ENCODE data around the gene LILRA5. TPM values are rescaled to one million over a fixed set of nuclear protein-coding genes. Genes with fewer than 3 reads are reported as not detected.
"Not testable (repeated sequence)": the region's sequence is repeated elsewhere in the genome, so short reads cannot be mapped to it uniquely, and the experiment has no call there.

The LILRA5 gene
- total RNA-seq, 1 donor from 2014 or later = 0.64 TPM

DNA sequence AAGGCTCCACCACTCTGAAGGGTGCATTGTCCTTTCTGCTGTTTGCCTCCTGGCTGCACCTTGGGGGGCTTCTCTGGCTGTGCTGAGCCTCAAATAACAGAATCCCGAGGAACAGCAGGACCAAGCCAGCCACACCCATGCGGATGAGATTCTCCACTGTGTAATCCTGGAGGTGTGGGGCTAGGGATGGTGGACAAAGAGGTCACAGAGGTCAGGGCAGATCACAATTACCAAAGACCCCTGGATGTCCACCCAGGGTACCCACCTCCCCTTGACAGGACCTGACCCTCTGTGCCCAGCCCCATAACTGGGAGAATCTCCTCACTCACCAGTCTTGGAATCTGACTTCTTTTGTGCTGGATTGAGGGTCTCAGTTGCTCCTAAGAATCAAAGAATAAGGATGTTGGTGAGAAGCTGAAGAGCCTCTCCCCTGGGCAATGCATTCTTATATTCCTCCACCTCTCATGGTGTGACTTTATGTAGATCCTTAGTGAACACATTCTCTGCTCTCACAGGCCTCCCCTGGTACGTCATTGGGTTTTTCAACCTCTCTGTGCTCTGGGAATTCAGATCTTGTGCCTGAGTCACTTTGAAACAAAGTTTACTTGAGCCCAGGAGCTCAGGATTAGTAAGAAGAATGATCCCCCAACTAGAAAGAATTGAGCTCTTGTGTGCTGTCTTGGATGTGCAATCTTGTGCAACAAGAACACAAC, 20.8 kb upstream of the LILRA5 start:
- no peak for ATAC-seq

DNA sequence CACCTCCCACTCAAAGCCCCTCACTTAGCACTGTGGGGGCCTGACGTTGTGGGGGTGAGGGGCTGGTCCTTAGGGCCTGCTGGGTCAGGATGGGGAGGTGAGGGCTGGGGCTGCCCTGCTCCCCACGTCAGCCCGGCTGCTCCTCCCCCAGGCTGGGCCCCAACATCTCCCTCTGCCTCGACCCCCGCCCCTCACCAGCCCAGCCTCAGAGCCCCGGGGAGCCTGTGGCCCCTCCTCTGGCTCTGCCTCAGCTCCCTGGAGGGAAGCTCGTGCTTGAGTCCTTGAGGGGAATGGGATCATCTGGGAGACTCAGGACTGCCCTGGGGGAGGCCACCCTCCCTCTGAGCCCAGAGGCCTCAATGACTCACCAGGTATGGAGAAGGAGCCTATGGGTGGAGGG, 19.2 kb upstream of the LILRA5 start:
- ATAC-seq = no peak

DNA sequence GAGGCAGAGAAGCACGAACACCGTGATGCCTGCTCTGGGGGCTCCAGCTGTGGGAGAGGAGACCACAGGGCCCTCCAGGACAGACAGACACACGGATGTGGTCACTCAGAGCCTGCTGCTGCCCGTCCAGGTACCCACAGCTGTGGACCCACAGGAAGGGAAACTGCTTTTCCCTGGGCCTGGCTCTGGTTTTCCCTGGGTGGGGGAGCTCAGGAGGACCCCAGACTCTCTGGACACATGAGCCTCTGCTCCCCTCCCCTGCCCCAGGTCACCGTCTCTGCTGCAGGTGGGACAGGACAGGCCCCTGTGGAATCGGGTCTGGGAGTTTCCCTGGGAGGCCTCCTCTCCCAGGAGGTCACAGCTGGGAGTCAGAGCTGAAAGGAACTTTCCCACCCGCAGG, 18.7 kb upstream of the LILRA5 start:
- ATAC-seq = no peak

DNA sequence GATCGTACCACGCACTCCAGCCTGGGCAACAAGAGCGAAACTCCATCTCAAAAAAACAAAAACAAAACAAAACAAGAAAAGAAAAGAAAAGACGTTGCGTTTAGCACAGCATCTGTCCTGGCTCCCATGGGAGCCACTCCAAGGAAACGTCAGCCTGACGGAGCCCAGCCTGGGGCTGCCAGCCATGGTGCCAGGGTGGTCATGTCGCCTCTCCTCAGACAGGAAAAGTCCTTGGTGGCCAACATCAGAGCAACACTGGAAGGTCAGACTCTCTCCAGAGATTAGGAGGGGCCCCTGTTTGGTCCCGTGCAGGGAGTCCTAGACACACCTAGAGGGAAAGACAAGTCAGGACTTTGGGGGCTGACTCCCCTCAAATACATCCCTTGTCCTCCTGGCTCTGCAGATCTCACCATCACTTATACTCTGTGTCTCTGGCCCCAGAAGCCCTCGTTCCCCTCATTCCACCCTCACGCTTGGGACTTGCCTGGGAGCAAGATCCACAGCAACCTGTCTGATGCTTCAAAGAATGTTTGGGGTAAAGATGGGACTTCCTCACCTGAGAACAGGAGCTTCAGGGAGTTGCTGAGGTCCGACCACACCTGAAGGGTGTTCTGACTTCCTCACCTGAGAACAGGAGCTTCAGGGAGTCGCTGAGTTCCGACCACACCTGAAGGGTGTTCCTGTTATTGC, 16.7 kb upstream of the LILRA5 start:
- no peak for ATAC-seq

DNA sequence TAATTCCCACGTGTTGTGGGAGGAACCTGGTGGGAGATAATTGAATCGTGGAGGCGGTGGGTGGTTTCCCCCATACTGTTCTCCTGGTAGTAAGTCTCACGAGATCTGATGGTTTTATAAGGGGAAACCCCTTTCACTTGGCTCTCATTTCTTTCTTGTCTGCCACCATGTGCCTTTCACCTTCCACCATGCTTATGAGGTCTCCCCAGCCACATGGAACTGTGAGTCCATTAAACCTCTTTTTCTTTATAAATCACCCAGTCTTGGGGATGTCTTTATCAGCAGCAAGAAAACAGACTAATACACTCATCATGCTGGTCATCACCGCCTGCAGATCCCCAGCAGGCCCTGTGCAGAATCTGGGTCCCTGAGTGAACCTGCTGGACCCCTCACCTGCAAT, 15.8 kb upstream of the LILRA5 start:
- ATAC-seq = not testable (repeated sequence)

DNA sequence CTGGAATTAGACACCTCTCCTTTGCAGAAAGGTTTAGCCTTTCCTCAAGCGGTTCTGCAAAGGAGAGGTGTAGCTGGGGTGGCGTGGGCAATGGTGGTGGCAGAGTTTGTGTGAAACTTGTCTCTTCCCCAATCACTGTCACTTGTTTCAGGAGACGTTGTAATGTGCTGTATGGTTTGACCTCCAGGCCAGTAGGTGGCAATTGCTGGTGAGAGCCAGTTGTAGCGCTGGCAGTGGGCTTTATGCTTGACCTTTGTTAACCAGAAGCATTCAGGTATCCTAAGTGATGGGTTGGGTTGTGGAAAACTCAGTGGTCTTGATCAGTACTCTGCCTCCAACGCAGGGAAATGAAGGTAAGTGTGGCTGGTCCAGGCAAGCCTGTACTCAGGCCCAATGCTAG, 12.7 kb upstream of the LILRA5 start:
- ATAC-seq = no peak

DNA sequence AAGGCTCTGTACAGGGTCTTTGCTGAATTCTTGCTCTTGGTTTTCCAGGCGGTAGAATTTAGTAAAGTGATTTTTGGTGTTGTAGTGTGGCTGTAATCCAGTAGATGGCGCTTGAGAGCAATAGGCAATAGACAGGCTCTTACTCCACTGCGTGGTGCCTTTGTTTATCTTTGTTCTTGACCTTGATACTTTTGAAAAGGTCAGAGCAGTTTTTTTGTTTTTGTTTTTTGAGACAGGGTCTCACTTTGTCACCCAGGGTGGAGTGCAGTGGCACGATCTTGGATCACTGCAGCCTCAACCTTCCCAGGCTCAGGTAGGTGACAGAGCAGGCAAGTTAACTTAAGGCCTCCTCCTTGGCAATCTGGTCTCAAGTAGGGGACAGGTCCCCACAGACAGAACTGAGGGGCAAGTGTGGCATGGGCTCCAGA, 12.2 kb upstream of the LILRA5 start:
- ATAC-seq = peak; percentile 57

DNA sequence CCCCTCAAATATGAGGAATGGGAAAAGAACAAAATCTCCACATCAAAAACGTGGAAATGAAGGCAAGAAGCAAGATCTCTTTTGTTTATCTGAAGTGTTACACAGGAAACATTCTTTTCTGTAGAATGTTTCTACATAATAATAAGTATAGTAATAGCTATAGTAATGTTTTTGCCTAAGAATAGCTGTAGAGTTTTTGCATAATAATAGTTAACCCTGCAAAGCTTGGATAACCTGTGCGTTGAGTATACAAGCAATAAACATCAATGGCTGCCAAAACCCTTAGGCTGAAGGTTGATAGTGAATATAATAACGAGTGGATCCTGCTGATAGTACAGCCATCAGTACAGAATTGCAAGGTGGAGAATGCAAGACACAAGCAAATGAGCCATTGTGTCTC, 11.1 kb upstream of the LILRA5 start:
- ATAC-seq = no peak

DNA sequence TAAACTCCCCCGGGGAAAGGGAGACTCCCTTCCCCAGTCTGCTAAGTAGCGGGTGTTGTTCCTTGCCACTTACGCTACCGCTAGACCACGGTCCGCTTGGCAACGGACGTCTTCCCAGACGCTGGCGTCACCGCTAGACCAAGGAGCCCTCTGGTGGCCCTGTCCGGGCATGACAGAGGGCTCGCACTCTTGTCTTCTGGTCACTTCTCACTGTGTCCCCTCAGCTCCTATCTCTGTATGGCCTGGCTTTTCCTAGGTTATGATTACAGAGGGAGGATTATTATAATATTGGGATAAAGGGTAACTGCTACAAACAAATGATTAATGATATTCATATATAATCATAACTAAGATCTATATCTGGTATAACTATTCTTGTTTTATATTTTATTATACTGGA, 10.0 kb upstream of the LILRA5 start:
- ATAC-seq = not testable (repeated sequence)

DNA sequence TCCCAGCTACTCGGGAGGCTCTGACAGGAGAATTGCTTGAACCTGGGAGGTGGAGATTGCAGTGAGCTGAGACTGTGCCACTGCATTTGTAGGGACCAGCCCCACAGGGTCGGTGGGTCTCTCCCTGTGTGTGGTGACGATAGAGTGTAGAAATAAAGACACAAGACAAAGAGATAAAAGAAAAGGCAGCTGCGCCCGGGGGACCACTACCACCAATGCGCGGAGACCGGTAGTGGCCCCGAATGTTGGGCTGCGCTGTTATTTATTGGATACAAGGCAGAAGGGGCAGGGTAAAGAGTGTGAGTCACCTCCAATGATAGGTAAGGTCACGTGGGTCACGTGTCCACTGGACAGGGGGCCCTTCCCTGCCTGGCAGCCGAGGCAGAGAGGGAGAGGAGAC, 9.3 kb upstream of the LILRA5 start:
- ATAC-seq = not testable (repeated sequence)

DNA sequence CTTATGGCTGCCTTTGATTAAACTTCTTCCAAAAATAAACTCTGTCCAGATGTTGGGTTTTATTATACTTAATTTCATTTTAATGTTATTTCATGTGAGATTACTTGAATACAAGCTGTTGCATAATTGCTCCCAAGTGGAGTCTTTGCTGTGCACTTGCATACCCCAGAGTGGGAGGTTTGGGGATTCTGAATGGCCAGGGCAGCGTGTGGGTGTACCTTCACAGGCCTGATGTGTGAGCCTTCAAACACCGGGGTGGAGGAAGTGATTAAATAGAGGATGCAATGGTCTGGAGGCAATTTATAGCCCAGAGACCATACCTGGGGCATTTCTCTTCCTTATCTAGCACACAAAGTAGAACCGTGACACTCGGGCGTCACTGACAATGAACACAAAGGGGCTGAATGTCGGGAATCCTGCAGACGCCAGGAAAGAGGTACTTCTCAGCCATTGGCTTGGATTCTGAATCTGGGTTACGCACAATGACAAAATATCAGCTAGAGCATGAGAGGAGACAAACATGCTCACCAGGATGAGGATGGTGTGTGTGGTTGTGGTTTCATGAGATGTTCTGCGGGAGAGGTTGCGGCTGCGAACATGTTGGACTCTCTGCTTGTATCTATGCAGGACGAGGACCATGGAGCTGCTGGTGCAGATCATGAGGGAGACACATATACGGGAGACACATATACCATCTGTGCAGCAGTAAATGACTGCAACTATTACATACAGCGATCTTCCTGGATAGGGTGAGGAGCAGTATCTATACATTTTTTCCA, 7.1 kb upstream of the LILRA5 start:
- no peak for ATAC-seq

DNA sequence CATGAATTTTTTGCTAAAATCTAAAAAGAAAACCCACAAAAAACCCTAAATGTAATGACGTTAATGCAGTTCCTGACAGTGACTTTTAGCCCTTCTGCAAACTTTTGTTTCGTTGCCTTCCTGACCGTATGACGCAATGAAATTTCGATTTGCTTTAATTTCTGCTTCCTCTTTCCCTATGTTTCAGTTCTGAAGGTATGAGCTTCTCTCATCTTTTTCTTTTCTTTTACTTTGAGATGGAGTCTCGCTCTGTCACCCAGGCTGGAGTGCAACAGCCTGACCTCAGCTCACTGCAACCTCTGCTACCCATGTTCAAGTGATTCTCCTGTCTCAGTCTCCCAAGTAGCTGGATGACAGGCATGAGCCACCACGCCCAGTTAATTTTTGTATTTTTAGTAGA, 6.1 kb upstream of the LILRA5 start:
- no peak for ATAC-seq

DNA sequence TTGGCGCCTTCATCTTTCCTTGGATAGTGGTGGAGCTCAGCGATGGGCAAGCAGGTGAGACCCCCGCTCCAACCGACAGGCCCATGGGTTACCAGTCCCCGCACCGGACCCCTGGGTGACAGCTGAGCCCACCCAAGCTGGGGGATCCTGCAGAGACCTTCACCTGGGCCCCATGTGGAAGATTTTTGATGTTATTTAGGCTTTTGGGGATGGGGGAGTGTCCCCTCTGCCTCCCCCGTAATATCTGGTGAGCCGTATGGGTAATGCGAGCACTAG, 4.9 kb upstream of the LILRA5 start:
- no peak for ATAC-seq

DNA sequence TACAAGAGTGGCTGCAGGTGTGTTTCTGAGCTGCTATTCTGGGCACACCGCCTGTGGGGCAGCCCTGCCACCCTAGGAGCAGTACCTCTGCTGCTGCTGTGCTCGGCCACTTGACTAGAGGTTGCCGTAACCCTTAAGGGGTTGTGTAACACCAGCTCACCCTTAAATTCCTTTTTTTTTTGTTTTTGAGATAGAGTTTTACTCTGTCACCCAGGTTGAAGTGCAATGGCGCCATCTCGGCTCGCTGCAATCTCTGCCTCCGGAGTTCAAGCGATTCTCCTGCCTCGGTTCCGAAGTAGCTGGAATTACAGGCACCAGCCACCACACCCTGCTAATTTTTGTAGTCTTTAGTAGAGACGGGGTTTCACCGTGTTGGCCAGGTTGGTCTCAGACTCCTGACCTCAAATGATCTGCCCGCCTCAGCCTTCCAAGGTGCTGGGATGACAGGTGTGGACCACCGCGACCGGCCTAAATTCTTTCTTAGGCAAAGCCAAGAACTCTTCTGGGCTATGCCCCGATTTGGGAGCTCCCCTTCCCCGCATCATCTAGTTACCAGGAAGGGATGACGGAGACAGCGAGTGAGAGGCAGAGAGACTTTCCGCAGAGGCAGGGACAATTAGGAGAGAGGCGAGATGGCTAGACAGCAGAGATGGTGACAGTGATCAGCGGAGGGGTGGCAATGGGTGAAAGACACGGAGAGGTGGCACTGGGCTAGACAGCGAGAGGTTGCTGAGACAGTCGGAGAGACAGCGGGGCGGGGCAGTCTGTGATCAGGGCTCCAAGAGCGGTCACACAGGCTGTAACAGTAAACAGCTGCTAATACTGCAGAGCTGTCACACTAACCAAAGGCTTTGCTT, 4.4 kb upstream of the LILRA5 start:
- no peak for ATAC-seq

DNA sequence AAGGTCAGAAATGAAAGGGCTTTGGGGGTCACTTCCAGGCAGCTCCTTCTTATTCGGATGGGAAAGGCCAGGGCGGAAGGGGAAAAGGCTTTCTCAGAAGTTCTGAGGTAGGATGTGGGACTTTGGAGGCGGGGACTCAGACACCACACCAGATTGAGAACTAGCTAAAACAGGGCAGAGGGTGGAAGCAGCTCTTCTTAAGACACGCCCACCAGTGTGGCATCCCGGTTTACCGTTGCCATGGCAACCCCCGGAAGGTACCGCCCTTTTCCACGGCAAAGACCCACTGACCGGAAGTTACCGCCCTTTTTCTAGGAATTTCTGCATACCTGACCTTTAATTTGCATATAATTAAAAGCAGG, 3.8 kb upstream of the LILRA5 start:
- no peak for ATAC-seq

DNA sequence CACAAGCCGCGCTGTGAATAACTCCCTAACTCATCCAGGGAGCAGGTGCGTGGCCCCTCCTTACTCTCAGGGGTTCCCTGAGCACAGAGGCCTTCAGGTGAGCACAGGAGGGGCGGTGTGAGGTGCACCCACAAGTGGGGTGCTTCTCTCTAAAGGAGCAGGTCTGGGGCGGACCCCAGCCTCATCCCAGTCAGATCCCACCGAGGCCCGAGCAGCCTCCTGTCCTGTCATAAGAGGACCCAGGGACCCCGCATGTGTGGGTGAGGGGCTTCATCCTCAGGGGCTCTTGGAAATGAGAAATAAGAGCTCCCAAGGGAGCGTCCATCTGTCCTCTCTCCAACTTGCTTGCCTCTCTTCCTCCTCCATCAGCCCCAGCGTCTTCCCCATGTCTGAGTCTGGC, 3.0 kb upstream of the LILRA5 start:
- no peak for ATAC-seq

DNA sequence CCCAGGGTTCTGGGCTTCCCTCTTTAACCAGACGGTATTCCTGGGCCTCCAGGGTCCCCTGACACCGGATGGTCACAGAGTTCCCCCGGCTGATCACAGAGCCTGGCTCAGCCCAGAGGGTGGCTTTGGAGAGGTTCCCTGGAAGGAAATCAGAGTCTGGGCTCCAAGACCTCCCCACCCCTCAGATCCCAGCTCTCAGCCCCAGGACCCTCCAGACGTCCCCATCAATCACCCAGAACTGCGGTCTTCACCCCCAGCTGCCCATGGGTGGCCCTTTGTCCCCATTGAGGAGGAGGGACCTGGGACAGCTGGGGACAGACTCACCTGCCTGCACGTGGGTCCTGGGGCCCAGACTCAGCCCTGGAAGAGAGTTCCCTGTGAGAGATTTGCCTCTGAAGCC, 955 bp downstream of the LILRA5 start:
- no peak for ATAC-seq

DNA sequence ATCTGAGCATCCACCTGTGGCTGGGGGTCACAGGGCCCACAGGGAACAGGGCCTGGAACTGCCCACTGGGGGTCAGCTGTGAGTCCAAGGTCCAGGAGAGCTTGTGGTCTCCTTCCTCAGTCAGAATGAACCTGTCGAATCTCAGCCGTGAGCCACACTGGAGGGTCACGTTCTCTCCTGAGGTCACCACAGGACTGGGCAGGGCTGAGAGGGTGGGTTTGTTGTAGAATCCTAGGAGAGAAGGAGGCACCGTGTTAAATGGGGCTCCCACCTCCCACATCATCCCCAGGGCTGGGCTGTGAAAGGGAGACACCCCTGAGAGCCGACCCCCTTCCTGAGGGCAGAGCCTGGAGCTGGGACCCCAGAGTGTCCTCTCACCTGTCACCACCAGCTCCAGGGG, 1.5 kb downstream of the LILRA5 start:
- ATAC-seq = no peak

DNA sequence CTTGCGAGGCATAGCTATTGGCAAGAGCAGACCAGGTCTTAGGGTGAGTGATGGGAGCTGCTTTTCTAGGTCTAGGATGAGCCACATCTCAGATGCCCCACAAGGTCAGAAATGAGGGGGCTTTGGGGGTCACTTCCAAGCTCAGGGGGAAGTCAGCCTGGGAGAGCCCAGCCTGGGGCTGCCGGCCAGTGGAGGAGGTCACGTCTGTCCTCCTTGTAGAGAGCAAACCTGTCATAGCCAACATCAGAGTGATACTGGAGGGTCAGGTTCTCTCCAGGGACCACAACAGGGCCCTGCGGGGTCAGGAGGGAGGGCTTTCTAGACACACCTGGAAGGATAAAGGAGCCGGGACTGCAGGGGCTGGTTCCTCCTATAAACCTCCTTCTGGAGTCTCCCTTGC, 2.4 kb downstream of the LILRA5 start:
- ATAC-seq = no peak

DNA sequence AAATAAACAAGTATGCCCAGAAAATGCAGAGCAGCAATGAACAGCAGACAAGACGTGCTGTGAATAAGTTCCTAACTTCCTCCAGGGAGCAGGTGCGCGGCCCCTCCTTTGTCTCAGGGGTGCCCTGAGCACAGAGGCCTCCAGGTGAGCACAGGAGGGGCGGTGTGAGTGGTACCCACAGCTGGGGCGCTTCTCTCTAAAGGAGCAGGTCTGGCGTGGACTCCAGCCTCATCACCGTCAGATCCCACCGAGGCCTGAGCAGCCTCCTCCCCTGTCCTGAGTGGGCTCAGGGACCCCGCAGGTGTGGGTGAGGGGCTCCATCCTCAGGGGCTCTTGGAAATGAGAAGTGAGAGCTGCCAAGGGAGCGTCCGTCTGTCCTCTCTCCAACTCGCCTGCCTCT, 3.2 kb downstream of the LILRA5 start:
- ATAC-seq = no peak

DNA sequence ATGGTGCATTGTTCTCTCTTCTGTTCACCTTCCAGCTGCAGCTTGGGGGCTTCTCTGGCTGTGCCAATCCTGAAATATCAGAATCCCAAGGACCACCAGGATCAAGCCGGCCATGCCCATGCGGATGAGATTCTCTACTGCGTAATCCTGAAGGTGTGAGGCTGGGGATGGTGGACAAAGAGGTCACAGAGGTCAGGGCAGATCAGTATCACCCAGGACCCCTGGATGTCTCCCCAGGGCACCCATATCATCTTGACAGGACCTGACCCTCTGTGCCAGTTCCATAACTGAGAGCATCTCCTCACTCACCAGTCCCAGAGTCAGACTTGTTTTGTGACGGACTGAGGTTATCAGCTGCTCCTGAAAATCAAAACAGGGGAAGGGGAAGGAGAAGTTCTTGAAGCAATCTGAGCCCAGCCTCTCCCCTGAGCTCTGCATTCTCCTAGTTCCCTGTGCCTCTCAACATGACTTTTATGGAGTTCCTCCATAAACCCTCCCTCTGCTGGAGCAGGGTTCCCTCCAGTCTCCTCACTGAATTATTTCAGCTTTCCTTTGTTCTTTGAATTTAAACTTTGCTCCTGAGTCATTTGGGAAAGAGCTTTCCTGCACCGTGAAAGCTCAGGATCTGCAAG, 5.5 kb downstream of the LILRA5 start:
- no peak for ATAC-seq

DNA sequence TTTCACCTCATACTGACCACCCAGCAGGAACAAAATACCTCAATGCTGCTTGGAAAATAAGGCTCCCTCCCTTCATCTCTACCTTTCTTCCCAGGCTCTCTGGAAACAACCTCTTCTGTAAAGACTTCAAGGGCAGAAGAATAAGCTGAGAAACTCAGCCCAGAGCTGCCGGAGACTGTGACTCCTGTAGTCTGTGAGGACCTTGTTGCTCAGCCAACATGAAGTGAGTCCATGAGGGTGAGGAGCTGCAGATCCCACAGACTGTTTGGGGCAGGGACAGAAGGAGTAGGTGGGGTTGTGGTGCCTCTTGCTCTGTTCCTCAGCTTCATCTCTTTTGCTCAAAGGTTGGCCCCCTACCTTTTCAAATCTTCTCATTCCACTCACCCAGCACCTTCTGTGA, 7.8 kb downstream of the LILRA5 start:
- no peak for ATAC-seq

DNA sequence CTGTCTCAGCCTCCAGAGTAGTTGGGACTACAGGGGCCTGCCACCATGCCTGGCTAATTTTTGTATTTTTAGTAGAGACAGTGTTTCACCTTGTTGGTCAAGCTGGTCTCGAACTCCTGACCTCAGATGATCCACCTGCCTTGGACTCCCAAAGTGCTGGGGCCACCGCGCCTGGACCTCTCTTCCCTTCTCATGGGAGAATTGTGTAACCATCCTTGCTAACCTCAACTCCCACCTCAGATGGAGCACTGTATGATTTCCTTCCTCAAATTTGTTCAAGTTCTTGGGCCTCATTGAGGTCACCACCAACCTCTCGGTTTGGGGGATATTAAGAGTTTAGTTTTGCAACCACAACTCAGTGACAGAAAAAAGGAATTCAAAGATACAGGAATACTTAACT, 10.7 kb downstream of the LILRA5 start:
- no peak for ATAC-seq

All from esophagus mucosa (tissue), 1 donor.